Measurements from ENCODE around the gene CDC42EP4.

Gene CDC42EP4

GRCh38 chr17:73289549-73290254 is 22.1 kb downstream of the CDC42EP4 start:
- no peaks in the 10 kb centered on the region for H3K9me3 ChIP-seq (ENCODE audit: control insufficient read depth, low read length)
- H3K27ac ChIP-seq: peak overlapping the region; percentile 77
- no peak overlapping the region for H3K4me2 ChIP-seq (ENCODE audit: low read length)
- no peak for TF ChIP-seq CTCF (IDR thresholded peaks at IDR 0.05)
- no peak overlapping the region for H2AFZ ChIP-seq
- no peaks in the 10 kb centered on the region for H3K36me3 ChIP-seq (ENCODE audit: control insufficient read depth, insufficient read depth, low read length)
- no peaks in the 10 kb centered on the region for H3K27me3 ChIP-seq (ENCODE audit: control insufficient read depth, insufficient read depth, low read length)
- no peak overlapping the region for H3K9ac ChIP-seq
- H3K4me3 ChIP-seq (ENCODE audit: low read depth, low read length): no peak overlapping the region
- peaks cover 39% of the 10 kb centered on the region for H3K4me1 ChIP-seq
- peaks cover 74% of the 10 kb centered on the region for H3K79me2 ChIP-seq

GRCh38 chr17:73288534-73289302 is 23.1 kb downstream of the CDC42EP4 start:
- H3K79me2 ChIP-seq: peaks cover 69% of the 10 kb centered on the region
- H3K27me3 ChIP-seq (ENCODE audit: control insufficient read depth, insufficient read depth, low read length): no peaks in the 10 kb centered on the region
- H3K27ac ChIP-seq: peak overlapping the region; percentile 77
- no peaks in the 10 kb centered on the region for H3K36me3 ChIP-seq (ENCODE audit: control insufficient read depth, insufficient read depth, low read length)
- H3K4me3 ChIP-seq (ENCODE audit: low read depth, low read length): no peak overlapping the region
- no peaks in the 10 kb centered on the region for H3K9me3 ChIP-seq (ENCODE audit: control insufficient read depth, low read length)
- H3K4me1 ChIP-seq: peaks cover 39% of the 10 kb centered on the region
- no peak overlapping the region for H3K9ac ChIP-seq
- no peak overlapping the region for H3K4me2 ChIP-seq (ENCODE audit: low read length)
- no peak for TF ChIP-seq CTCF (IDR thresholded peaks at IDR 0.05)
- no peak overlapping the region for H2AFZ ChIP-seq

GRCh38 chr17:73286863-73287296 is 24.9 kb downstream of the CDC42EP4 start:
- H3K9me3 ChIP-seq (ENCODE audit: control insufficient read depth, low read length): no peaks in the 10 kb centered on the region
- no peak overlapping the region for H3K27ac ChIP-seq
- H2AFZ ChIP-seq: no peak overlapping the region
- H3K9ac ChIP-seq: no peak overlapping the region
- H3K4me1 ChIP-seq: peaks cover 28% of the 10 kb centered on the region
- no peak overlapping the region for H3K4me3 ChIP-seq (ENCODE audit: low read depth, low read length)
- no peaks in the 10 kb centered on the region for H3K27me3 ChIP-seq (ENCODE audit: control insufficient read depth, insufficient read depth, low read length)
- TF ChIP-seq CTCF (IDR thresholded peaks at IDR 0.05): no peak
- H3K4me2 ChIP-seq (ENCODE audit: low read length): no peak overlapping the region
- peaks cover 51% of the 10 kb centered on the region for H3K79me2 ChIP-seq
- no peaks in the 10 kb centered on the region for H3K36me3 ChIP-seq (ENCODE audit: control insufficient read depth, insufficient read depth, low read length)

GRCh38 chr17:73285916-73286862 is 25.6 kb downstream of the CDC42EP4 start:
- Histone ChIP-seq H3K4me3 (ENCODE audit: low read depth, low read length) (no peak overlapping the region), H3K36me3 (ENCODE audit: control insufficient read depth, insufficient read depth, low read length) (no peaks in the 10 kb centered on the region), H3K9me3 (ENCODE audit: control insufficient read depth, low read length) (no peaks in the 10 kb centered on the region)

More at GRCh38 chr17:73285916-73286862, 25.6 kb downstream of the CDC42EP4 start:
- no peak overlapping the region for H2AFZ ChIP-seq
- H3K9ac ChIP-seq: no peak overlapping the region
- H3K4me2 ChIP-seq (ENCODE audit: low read length): no peak overlapping the region
- no peaks in the 10 kb centered on the region for H3K27me3 ChIP-seq (ENCODE audit: control insufficient read depth, insufficient read depth, low read length)
- no peak overlapping the region for H3K27ac ChIP-seq
- H3K79me2 ChIP-seq: peaks cover 44% of the 10 kb centered on the region
- TF ChIP-seq CTCF (IDR thresholded peaks at IDR 0.05): no peak
- peaks cover 21% of the 10 kb centered on the region for H3K4me1 ChIP-seq
